Endothelial cell of umbilical vein (primary cell): Measurements from ENCODE around the gene MAMDC2. TPM values are rescaled to one million over a fixed set of nuclear protein-coding genes. Genes with fewer than 3 reads are reported as not detected.

ENCODE experiments used
- BruUV-seq: library from RNA; stranded (reverse); fragments of 400-500 nt; replicated peaks from 2 replicates; lab custom pipeline; 2021; lab: Mats Ljungman, UMichigan
- CTCF ChIA-PET: fragments of 300-600, 350-600 bp; sonication (Branson Sonifier 250); formaldehyde crosslinking; loops from one replicate; lab custom pipeline; 2021; ENCODE audit warnings: antibody characterized with exemption, inconsistent platforms; lab: Charles Lee
- POLR2A ChIA-PET: fragments of 300-600, 350-600 bp; sonication (Branson Sonifier 250); formaldehyde crosslinking; loops from one replicate; lab custom pipeline; 2021; ENCODE audit warnings: antibody characterized with exemption, inconsistent platforms; lab: Charles Lee
- DNase-seq: peaks from one replicate; pipeline ENCODE4 v3.0.0-alpha.2; 2011; ENCODE audit warnings: low read depth, low spot score
- FAIRE-seq: peaks from 2 replicates; lab custom pipeline; 2011; peaks lifted over from hg19 to GRCh38; lab: Jason Lieb, UNC
- H2AFZ ChIP-seq: 2 replicates; pipeline ENCODE4 v1.6.0; 2012; ENCODE audit warnings: low read depth, low read length, control low read depth, inconsistent platforms
- H3K27ac ChIP-seq: 2 replicates; pipeline ENCODE4 v1.5.1; 2011; ENCODE audit warnings: low read depth, mild to moderate bottlenecking, control low read depth, low read length, moderate library complexity; ENCODE audit not compliant: insufficient read depth
- H3K27me3 ChIP-seq, 2 experiments: 2 replicates each; pipeline versions ENCODE4 v1.6.0 to v1.6.1; 2011; ENCODE audit warnings: low read length in 2 of 2, mixed read lengths in 1 of 2; ENCODE audit not compliant: control insufficient read depth in 2 of 2, insufficient read depth in 2 of 2
- H3K36me3 ChIP-seq, 2 experiments: 2 replicates in 1 of 2; 3 replicates in 1 of 2; pipeline ENCODE4 v1.5.1; 2011; ENCODE audit warnings: low read length in 2 of 2, mild to moderate bottlenecking in 1 of 2, moderate library complexity in 1 of 2; ENCODE audit not compliant: control insufficient read depth in 2 of 2, insufficient read depth in 2 of 2; ENCODE audit errors: extremely low read depth in 1 of 2
- H3K4me1 ChIP-seq: 3 replicates; pipeline ENCODE4 v1.5.1; 2011; ENCODE audit warnings: mild to moderate bottlenecking, low read length; ENCODE audit not compliant: control insufficient read depth, insufficient read depth; ENCODE audit errors: extremely low read depth
- H3K4me2 ChIP-seq: 2 replicates; pipeline ENCODE4 v1.6.1; 2011; ENCODE audit warnings: low read length, control low read depth, mixed read lengths; ENCODE audit not compliant: insufficient read depth
- H3K4me3 ChIP-seq, 3 experiments: fragments of 200-600 bp in 1 of 3; sonication (generic), shearing (Covaris generic) in 1 of 3; replicated peaks in 1 of 3; 2 replicates each; pipeline ENCODE4 v1.5.1; 2011 to 2016; ENCODE audit warnings: control low read depth in 3 of 3, low read length in 3 of 3, mild to moderate bottlenecking in 2 of 3, inconsistent platforms in 1 of 3, low read depth in 1 of 3, moderate library complexity in 1 of 3; ENCODE audit not compliant: insufficient read depth in 1 of 3
- H3K79me2 ChIP-seq: 2 replicates; pipeline ENCODE4 v1.6.0; 2012; ENCODE audit warnings: low read length, inconsistent platforms; ENCODE audit not compliant: control insufficient read depth, insufficient read depth
- H3K9ac ChIP-seq: replicated peaks from 2 replicates; pipeline ENCODE3; 2011; ENCODE audit warnings: low read length, control low read depth; ENCODE audit not compliant: insufficient read depth; ENCODE audit errors: extremely low read depth
- H3K9me1 ChIP-seq: replicated peaks from 3 replicates; pipeline ENCODE4 v1.6.0; 2011; ENCODE audit warnings: mild to moderate bottlenecking, low read length; ENCODE audit not compliant: control insufficient read depth, insufficient read depth; ENCODE audit errors: extremely low read depth
- H3K9me3 ChIP-seq: replicated peaks from 2 replicates; pipeline ENCODE4 v1.5.1; 2012; ENCODE audit warnings: low read length, inconsistent platforms; ENCODE audit not compliant: control insufficient read depth, insufficient read depth
- H4K20me1 ChIP-seq: replicated peaks from 2 replicates; pipeline ENCODE3; 2011; ENCODE audit warnings: mild to moderate bottlenecking, low read length; ENCODE audit not compliant: control insufficient read depth, insufficient read depth; ENCODE audit errors: extremely low read depth
- EZH2 ChIP-seq: IDR thresholded peaks from 2 replicates; pipeline ENCODE4 v1.6.1; 2012; ENCODE audit warnings: borderline replicate concordance, low read depth, mild to moderate bottlenecking, moderate library complexity, low read length, inconsistent platforms; ENCODE audit not compliant: severe bottlenecking
- FOS ChIP-seq: IDR thresholded peaks from 2 replicates; pipeline ENCODE4 v1.6.1; 2011; ENCODE audit warnings: mild to moderate bottlenecking, low read length, moderate library complexity, borderline replicate concordance; ENCODE audit not compliant: insufficient read depth
- GATA2 ChIP-seq: IDR thresholded peaks from 2 replicates; pipeline ENCODE4 v1.7.0; 2011; ENCODE audit warnings: low read depth, mild to moderate bottlenecking, moderate library complexity, mixed read lengths, low read length; ENCODE audit not compliant: insufficient read length, insufficient read depth
- JUN ChIP-seq: IDR thresholded peaks from 2 replicates; pipeline ENCODE4 v1.6.1; 2011; ENCODE audit warnings: borderline replicate concordance, low read depth; ENCODE audit not compliant: insufficient read length, insufficient read depth
- MYC ChIP-seq: IDR thresholded peaks from one replicate; pipeline ENCODE4 v1.6.1; 2011; ENCODE audit warnings: mild to moderate bottlenecking, low read depth, low read length
- POLR2A ChIP-seq: IDR thresholded peaks from 2 replicates; pipeline ENCODE4 v1.6.1; 2012; ENCODE audit warnings: low read depth, mild to moderate bottlenecking, control low read depth, low read length
- POLR2AphosphoS5 ChIP-seq: IDR thresholded peaks from 2 replicates; pipeline ENCODE4 v1.6.1; 2012; ENCODE audit warnings: low read depth, mild to moderate bottlenecking, control low read depth, low read length, moderate library complexity; ENCODE audit not compliant: insufficient read depth
- dilution Hi-C: fragments of 300-500 bp; cut with MboI; formaldehyde crosslinking; loops from one replicate; pipeline ENCODE4 v1.15.0; 2019; ENCODE audit warnings: low sequenced_read_pairs; ENCODE audit not compliant: extremely low pct_ligation_motif_present
- intact Hi-C: fragments of 100-400 bp; cut with micrococcal nuclease; formaldehyde crosslinking; loops from one replicate; pipeline ENCODE4 v1.10.0; 2022
- polyA plus RNA-seq, 4 experiments: library from polyadenylated mRNA; depleted of rRNA in 3 of 4; stranded (reverse) in 3 of 4; unstranded in 1 of 4; fragments of >200 nt; gene quantifications; 2 replicates each; pipeline versions ENCODE4 v1.2.1 to v1.2.3, GENCODE V29; 2011 to 2012; ENCODE audit warnings: missing spikeins in 1 of 4
- total RNA-seq: library from RNA; stranded (reverse); gene quantifications from 2 replicates; pipeline ENCODE4 v1.2.3, GENCODE V29; 2021
- TF ChIP-seq, protein P1 (sequence below), 2 donors: IDR thresholded peaks; 1 replicate in 1 of 2; 2 replicates in 1 of 2; pipeline ENCODE4 v1.5.1; 2011; ENCODE audit warnings: low read length in 2 of 2, mild to moderate bottlenecking in 2 of 2, moderate library complexity in 2 of 2, control low read depth in 1 of 2, inconsistent platforms in 1 of 2, low read depth in 1 of 2; ENCODE audit not compliant: insufficient read depth in 1 of 2; ENCODE audit errors: extremely low read depth in 1 of 2
- TF ChIP-seq, protein P2 (sequence below): IDR thresholded peaks from 2 replicates; pipeline ENCODE4 v1.6.1; 2011; ENCODE audit not compliant: insufficient read depth, insufficient read length

The MAMDC2 gene
- total and polyA plus RNA-seq, 2 donors (not counting 3 experiments of a cell fraction or from before 2014, with no cell fraction given), result 0.60 to 1.1 TPM

DNA sequence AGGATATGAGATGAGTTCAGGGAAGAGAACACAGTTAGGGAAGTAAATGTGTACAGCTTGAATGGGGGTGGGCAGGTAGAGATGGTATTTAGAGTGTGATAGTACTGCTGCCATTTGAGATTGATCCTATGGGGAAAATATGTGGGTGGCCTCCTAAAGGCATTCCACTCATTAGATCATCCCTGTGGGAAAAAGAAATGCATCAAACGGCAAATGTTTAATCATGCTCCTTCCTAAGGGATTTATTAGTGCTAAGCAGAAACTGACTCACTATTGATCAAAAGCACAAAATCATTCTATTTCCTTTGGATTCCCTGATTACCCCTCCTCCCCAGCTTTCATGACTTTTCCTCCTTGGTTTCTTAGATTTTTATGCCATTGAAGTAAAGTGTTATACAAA lies 178.7 kb downstream of the MAMDC2 start:
- no peak overlapping the region for H3K9ac ChIP-seq
- no TSS peak for BruUV-seq
- no peak for FAIRE-seq
- H3K27me3 ChIP-seq, result no peaks in the 10 kb centered on the region
- TF ChIP-seq, protein P1, sequence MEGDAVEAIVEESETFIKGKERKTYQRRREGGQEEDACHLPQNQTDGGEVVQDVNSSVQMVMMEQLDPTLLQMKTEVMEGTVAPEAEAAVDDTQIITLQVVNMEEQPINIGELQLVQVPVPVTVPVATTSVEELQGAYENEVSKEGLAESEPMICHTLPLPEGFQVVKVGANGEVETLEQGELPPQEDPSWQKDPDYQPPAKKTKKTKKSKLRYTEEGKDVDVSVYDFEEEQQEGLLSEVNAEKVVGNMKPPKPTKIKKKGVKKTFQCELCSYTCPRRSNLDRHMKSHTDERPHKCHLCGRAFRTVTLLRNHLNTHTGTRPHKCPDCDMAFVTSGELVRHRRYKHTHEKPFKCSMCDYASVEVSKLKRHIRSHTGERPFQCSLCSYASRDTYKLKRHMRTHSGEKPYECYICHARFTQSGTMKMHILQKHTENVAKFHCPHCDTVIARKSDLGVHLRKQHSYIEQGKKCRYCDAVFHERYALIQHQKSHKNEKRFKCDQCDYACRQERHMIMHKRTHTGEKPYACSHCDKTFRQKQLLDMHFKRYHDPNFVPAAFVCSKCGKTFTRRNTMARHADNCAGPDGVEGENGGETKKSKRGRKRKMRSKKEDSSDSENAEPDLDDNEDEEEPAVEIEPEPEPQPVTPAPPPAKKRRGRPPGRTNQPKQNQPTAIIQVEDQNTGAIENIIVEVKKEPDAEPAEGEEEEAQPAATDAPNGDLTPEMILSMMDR (IDR thresholded peaks at IDR 0.05; ENCODE audit: extremely low read depth in 1 of 2, insufficient read depth in 1 of 2, low read depth in 1 of 2, low read length in 2 of 2), result no peak
- no peak for TF ChIP-seq POLR2AphosphoS5
- no peak for TF ChIP-seq GATA2
- no peak for TF ChIP-seq EZH2
- TF ChIP-seq FOS, result no peak
- no peak for TF ChIP-seq POLR2A
- TF ChIP-seq, protein P2, sequence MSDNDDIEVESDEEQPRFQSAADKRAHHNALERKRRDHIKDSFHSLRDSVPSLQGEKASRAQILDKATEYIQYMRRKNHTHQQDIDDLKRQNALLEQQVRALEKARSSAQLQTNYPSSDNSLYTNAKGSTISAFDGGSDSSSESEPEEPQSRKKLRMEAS, result no peak
- TF ChIP-seq MYC, result no peak
- no peak for TF ChIP-seq JUN
- no peak for DNase-seq
- H3K4me1 ChIP-seq, result no peaks in the 10 kb centered on the region
- H3K4me3 ChIP-seq, result no peak overlapping the region
- ChIA-PET CTCF (interaction anchor here (0.9 to 1.1 kb wide), 2 partner anchors 20 to 29 kb away, joined by 3 read pairs; no protein-coding TSS in a partner anchor), POLR2A (no interaction called here)
- H3K9me3 ChIP-seq, result no peaks in the 10 kb centered on the region
- no peaks in the 10 kb centered on the region for H3K9me1 ChIP-seq
- H2AFZ ChIP-seq, result no peak overlapping the region
- intact Hi-C loops, result loop anchor here (10.0 kb wide), 2 partner anchors 88 to 278 kb away; no protein-coding TSS in a partner anchor
- dilution Hi-C loops, result no loop called here
- H3K27ac ChIP-seq, result no peak overlapping the region
- no peak overlapping the region for H3K4me2 ChIP-seq
- H3K36me3 ChIP-seq, result no peaks in the 10 kb centered on the region
- no peaks in the 10 kb centered on the region for H3K79me2 ChIP-seq
- no peaks in the 10 kb centered on the region for H4K20me1 ChIP-seq
